ENCODE data around the gene TTC13. TPM values are rescaled to one million over a fixed set of nuclear protein-coding genes. Genes with fewer than 3 reads are reported as not detected.

TTC13 gene
- total RNA-seq (10 to 100 TPM; 10.2 to 17.5 TPM), polyA plus RNA-seq (1 to 10 TPM; 2.6 to 3.3 TPM)

- Histone ChIP-seq H3K9me3 (ENCODE audit: control insufficient read depth in 4 of 4, low read length in 3 of 4) (no peaks in the 10 kb centered on the region), H3K9ac (ENCODE audit: low read depth in 1 of 2, low read length in 2 of 2) (peak within 1 kb of the TSS; percentile 82 to 83), H3K27ac (ENCODE audit: low read depth in 1 of 2, low read length in 2 of 2) (peak within 1 kb of the TSS; percentile 64 to 66), H3K36me3 (ENCODE audit: control insufficient read depth in 4 of 4, insufficient read depth in 3 of 4, low read depth in 1 of 4, low read length in 3 of 4) (peaks cover 0 to 5% (median 0%) of the 10 kb centered on the region in 4 donors), H3K27me3 (ENCODE audit: control insufficient read depth in 4 of 4, insufficient read depth in 4 of 4, low read length in 3 of 4) (no peaks in the 10 kb centered on the region), H3K4me3 (ENCODE audit: low read depth in 1 of 3, low read length in 3 of 3) (peak within 1 kb of the TSS; percentile 78 to 99 (median 94)), H3K4me1 (ENCODE audit: control insufficient read depth in 4 of 4, insufficient read depth in 4 of 4, low read length in 3 of 4) (peaks cover 0 to 16% (median 14%) of the 10 kb centered on the region in 4 donors)
- peak; percentile 96 for DNase-seq (ENCODE audit: low spot score)
- TF ChIP-seq GABPA (IDR thresholded peaks at IDR 0.05 in 1 of 2, conservative IDR thresholded peaks at IDR 0.05 in 1 of 2) (peak; percentile 76 to 94), SP1 (IDR thresholded peaks at IDR 0.05) (peak; percentile 86), NR2F2 (IDR thresholded peaks at IDR 0.05) (peak; percentile 25), FOXA2 (IDR thresholded peaks at IDR 0.05) (no peak), YY1 (IDR thresholded peaks at IDR 0.05) (peak; percentile 93), JUND (IDR thresholded peaks at IDR 0.05) (peak in 1 of 2 donors; percentile 31), HNF4A (conservative IDR thresholded peaks at IDR 0.05) (peak in 1 of 2 donors; percentile 27), HNF4G (IDR thresholded peaks at IDR 0.05) (no peak), TAF1 (conservative IDR thresholded peaks at IDR 0.05) (peak; percentile 83), EGR1 (IDR thresholded peaks at IDR 0.05; ENCODE audit: low read depth in 2 of 2) (no peak), FOXA1 (IDR thresholded peaks at IDR 0.05) (no peak), RXRA (IDR thresholded peaks at IDR 0.05) (peak; percentile 42 to 49), RAD21 (IDR thresholded peaks at IDR 0.05) (peak; percentile 62 to 72)
- TF ChIP-seq, protein P1, sequence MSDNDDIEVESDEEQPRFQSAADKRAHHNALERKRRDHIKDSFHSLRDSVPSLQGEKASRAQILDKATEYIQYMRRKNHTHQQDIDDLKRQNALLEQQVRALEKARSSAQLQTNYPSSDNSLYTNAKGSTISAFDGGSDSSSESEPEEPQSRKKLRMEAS (IDR thresholded peaks at IDR 0.05) = peak; percentile 94
- TF ChIP-seq, protein P2, sequence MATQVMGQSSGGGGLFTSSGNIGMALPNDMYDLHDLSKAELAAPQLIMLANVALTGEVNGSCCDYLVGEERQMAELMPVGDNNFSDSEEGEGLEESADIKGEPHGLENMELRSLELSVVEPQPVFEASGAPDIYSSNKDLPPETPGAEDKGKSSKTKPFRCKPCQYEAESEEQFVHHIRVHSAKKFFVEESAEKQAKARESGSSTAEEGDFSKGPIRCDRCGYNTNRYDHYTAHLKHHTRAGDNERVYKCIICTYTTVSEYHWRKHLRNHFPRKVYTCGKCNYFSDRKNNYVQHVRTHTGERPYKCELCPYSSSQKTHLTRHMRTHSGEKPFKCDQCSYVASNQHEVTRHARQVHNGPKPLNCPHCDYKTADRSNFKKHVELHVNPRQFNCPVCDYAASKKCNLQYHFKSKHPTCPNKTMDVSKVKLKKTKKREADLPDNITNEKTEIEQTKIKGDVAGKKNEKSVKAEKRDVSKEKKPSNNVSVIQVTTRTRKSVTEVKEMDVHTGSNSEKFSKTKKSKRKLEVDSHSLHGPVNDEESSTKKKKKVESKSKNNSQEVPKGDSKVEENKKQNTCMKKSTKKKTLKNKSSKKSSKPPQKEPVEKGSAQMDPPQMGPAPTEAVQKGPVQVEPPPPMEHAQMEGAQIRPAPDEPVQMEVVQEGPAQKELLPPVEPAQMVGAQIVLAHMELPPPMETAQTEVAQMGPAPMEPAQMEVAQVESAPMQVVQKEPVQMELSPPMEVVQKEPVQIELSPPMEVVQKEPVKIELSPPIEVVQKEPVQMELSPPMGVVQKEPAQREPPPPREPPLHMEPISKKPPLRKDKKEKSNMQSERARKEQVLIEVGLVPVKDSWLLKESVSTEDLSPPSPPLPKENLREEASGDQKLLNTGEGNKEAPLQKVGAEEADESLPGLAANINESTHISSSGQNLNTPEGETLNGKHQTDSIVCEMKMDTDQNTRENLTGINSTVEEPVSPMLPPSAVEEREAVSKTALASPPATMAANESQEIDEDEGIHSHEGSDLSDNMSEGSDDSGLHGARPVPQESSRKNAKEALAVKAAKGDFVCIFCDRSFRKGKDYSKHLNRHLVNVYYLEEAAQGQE (IDR thresholded peaks at IDR 0.05) = peak; percentile 86
- TF ChIP-seq, protein P3, sequence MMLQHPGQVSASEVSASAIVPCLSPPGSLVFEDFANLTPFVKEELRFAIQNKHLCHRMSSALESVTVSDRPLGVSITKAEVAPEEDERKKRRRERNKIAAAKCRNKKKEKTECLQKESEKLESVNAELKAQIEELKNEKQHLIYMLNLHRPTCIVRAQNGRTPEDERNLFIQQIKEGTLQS (IDR thresholded peaks at IDR 0.05) = no peak
- TF ChIP-seq, protein P4, sequence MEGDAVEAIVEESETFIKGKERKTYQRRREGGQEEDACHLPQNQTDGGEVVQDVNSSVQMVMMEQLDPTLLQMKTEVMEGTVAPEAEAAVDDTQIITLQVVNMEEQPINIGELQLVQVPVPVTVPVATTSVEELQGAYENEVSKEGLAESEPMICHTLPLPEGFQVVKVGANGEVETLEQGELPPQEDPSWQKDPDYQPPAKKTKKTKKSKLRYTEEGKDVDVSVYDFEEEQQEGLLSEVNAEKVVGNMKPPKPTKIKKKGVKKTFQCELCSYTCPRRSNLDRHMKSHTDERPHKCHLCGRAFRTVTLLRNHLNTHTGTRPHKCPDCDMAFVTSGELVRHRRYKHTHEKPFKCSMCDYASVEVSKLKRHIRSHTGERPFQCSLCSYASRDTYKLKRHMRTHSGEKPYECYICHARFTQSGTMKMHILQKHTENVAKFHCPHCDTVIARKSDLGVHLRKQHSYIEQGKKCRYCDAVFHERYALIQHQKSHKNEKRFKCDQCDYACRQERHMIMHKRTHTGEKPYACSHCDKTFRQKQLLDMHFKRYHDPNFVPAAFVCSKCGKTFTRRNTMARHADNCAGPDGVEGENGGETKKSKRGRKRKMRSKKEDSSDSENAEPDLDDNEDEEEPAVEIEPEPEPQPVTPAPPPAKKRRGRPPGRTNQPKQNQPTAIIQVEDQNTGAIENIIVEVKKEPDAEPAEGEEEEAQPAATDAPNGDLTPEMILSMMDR (IDR thresholded peaks at IDR 0.05; ENCODE audit: low read depth, low read length, missing input control) = peak; percentile 22
- TF ChIP-seq, protein P5, sequence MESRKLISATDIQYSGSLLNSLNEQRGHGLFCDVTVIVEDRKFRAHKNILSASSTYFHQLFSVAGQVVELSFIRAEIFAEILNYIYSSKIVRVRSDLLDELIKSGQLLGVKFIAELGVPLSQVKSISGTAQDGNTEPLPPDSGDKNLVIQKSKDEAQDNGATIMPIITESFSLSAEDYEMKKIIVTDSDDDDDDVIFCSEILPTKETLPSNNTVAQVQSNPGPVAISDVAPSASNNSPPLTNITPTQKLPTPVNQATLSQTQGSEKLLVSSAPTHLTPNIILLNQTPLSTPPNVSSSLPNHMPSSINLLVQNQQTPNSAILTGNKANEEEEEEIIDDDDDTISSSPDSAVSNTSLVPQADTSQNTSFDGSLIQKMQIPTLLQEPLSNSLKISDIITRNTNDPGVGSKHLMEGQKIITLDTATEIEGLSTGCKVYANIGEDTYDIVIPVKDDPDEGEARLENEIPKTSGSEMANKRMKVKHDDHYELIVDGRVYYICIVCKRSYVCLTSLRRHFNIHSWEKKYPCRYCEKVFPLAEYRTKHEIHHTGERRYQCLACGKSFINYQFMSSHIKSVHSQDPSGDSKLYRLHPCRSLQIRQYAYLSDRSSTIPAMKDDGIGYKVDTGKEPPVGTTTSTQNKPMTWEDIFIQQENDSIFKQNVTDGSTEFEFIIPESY (IDR thresholded peaks at IDR 0.05) = peak; percentile 72
- whole genome bisulfite sequencing = under 1% methylated on average over 79 of the region's 79 CpGs
Measured at GRCh38 chr1:230978491-230979388, at the start of gene TTC13, which contains the start of gene ARV1. TSS of gene TTC13 (minus strand) at chr1:230978861. CDS start at chr1:230978830, 31 bp downstream. TSS of gene ARV1 (plus strand) at chr1:230979094. CDS start at chr1:230979106, 12 bp downstream.
